OCI-LY1 (cell line): Measurements from ENCODE around the gene NR5A1.

Source experiments
- H2AFZ ChIP-seq: fragments of 200-600 bp; sonication (generic), shearing (Covaris generic); 2 replicates; pipeline ENCODE4 v1.6.0; 2014; ENCODE audit warnings: antibody characterized with exemption, mild to moderate bottlenecking, low read length
- H3F3A ChIP-seq: fragments of 200-600 bp; sonication (generic), shearing (Covaris generic); 2 replicates; pipeline ENCODE4 v1.6.0; 2014; ENCODE audit warnings: mild to moderate bottlenecking, antibody characterized with exemption, low read length, moderate library complexity; ENCODE audit not compliant: insufficient read depth
- H3K27ac ChIP-seq: fragments of 200-600 bp; sonication (generic); 2 replicates; pipeline ENCODE4 v1.5.1; 2014; ENCODE audit warnings: low read length, mixed run types, mild to moderate bottlenecking, low read depth; ENCODE audit not compliant: poor library complexity, severe bottlenecking
- H3K27me3 ChIP-seq: fragments of 200-600 bp; sonication (generic); 2 replicates; pipeline ENCODE4 v1.6.0; 2014; ENCODE audit warnings: antibody characterized with exemption, mild to moderate bottlenecking, low read length, moderate library complexity; ENCODE audit not compliant: insufficient read depth
- H3K36me3 ChIP-seq: fragments of 200-600 bp; sonication (generic); 2 replicates; pipeline ENCODE4 v1.6.1; 2014; ENCODE audit warnings: mild to moderate bottlenecking, antibody characterized with exemption, low read length, moderate library complexity, mixed read lengths; ENCODE audit not compliant: insufficient read depth
- H3K4me1 ChIP-seq: fragments of 200-600 bp; sonication (generic); 2 replicates; pipeline ENCODE4 v1.5.1; 2014; ENCODE audit warnings: mild to moderate bottlenecking, low read length, moderate library complexity; ENCODE audit not compliant: insufficient read depth, severe bottlenecking
- H3K4me2 ChIP-seq: fragments of 200-600 bp; sonication (generic), shearing (Covaris generic); 2 replicates; pipeline ENCODE4 v1.6.1; 2014; ENCODE audit warnings: low read length
- H3K4me3 ChIP-seq: fragments of 200-600 bp; sonication (generic); 2 replicates; pipeline ENCODE4 v1.5.1; 2014; ENCODE audit warnings: low read length, low read depth, mild to moderate bottlenecking, mixed read lengths; ENCODE audit not compliant: poor library complexity, severe bottlenecking
- H3K79me2 ChIP-seq: fragments of 200-600 bp; shearing (Covaris generic); 2 replicates; pipeline ENCODE4 v1.6.1; 2016; ENCODE audit warnings: mixed run types, low read length, mixed read lengths; ENCODE audit not compliant: insufficient read depth
- H3K9ac ChIP-seq: fragments of 200-600 bp; sonication (generic), shearing (Covaris generic); 2 replicates; pipeline ENCODE4 v1.6.1; 2014; ENCODE audit warnings: mild to moderate bottlenecking, low read length, mixed read lengths
- H3K9me2 ChIP-seq: fragments of 200-600 bp; sonication (generic), shearing (Covaris generic); 2 replicates; pipeline ENCODE4 v1.6.1; 2014; ENCODE audit warnings: low read depth, mild to moderate bottlenecking, low read length, mixed read lengths
- H3K9me3 ChIP-seq: fragments of 200-600 bp; shearing (Covaris generic); 2 replicates; pipeline ENCODE4 v1.6.1; 2014; ENCODE audit warnings: low read length, mixed read lengths
- H4K20me1 ChIP-seq: fragments of 200-600 bp; sonication (generic), shearing (Covaris generic); 2 replicates; pipeline ENCODE4 v1.6.0; 2016; ENCODE audit warnings: mild to moderate bottlenecking, low read length; ENCODE audit not compliant: insufficient read depth
- CTCF ChIP-seq: fragments of 200-600 bp; sonication (generic), shearing (Covaris generic); IDR thresholded peaks from 2 replicates; pipeline ENCODE4 v1.5.1; 2017; ENCODE audit warnings: mild to moderate bottlenecking, antibody characterized with exemption, low read length, moderate library complexity, mixed read lengths
- EZH2 ChIP-seq: fragments of 200-600 bp; sonication (generic), shearing (Covaris generic); IDR thresholded peaks from 2 replicates; pipeline ENCODE4 v1.8.0; 2017; ENCODE audit warnings: borderline replicate concordance, mixed run types, mild to moderate bottlenecking, antibody characterized with exemption, low read length, moderate library complexity, mixed read lengths

NR5A1 gene

GRCh38 chr9:124552273-124552605, 45.0 kb upstream of the NR5A1 start:
- H3K4me1 ChIP-seq = no peaks in the 10 kb centered on the region
- TF ChIP-seq EZH2 (no peak), CTCF (no peak)
- H3K9me3 ChIP-seq = no peaks in the 10 kb centered on the region
- no peaks in the 10 kb centered on the region for H4K20me1 ChIP-seq
- no peaks in the 10 kb centered on the region for H3K27me3 ChIP-seq
- no peaks in the 10 kb centered on the region for H3K79me2 ChIP-seq
- H3K9me2 ChIP-seq = no peaks in the 10 kb centered on the region
- no peak overlapping the region for H3K27ac ChIP-seq
- H3K4me2 ChIP-seq = no peak overlapping the region
- no peaks in the 10 kb centered on the region for H3K36me3 ChIP-seq
- H3K4me3 ChIP-seq = no peak overlapping the region
- no peak overlapping the region for H2AFZ ChIP-seq
- no peak overlapping the region for H3K9ac ChIP-seq
- H3F3A ChIP-seq = no peaks in the 10 kb centered on the region

GRCh38 chr9:124551472-124552272, 44.5 kb upstream of the NR5A1 start:
- Histone ChIP-seq H3K27ac (no peak overlapping the region), H4K20me1 (no peaks in the 10 kb centered on the region), H3K27me3 (no peaks in the 10 kb centered on the region), H3K4me2 (no peak overlapping the region), H3K79me2 (no peaks in the 10 kb centered on the region), H3K4me3 (no peak overlapping the region), H3K9ac (no peak overlapping the region), H3K9me3 (no peaks in the 10 kb centered on the region), H3K36me3 (no peaks in the 10 kb centered on the region), H3K9me2 (no peaks in the 10 kb centered on the region), H3K4me1 (no peaks in the 10 kb centered on the region), H2AFZ (no peak overlapping the region), H3F3A (no peaks in the 10 kb centered on the region)
- no peak for TF ChIP-seq EZH2
- peak; percentile 70 for TF ChIP-seq CTCF

GRCh38 chr9:124550072-124550471, 42.9 kb upstream of the NR5A1 start:
- no peaks in the 10 kb centered on the region for H3K9me3 ChIP-seq
- no peak overlapping the region for H3K4me2 ChIP-seq

More at GRCh38 chr9:124550072-124550471, 42.9 kb upstream of the NR5A1 start:
- no peaks in the 10 kb centered on the region for H3F3A ChIP-seq
- H3K79me2 ChIP-seq = no peaks in the 10 kb centered on the region
- no peaks in the 10 kb centered on the region for H4K20me1 ChIP-seq
- H3K9me2 ChIP-seq = no peaks in the 10 kb centered on the region
- no peaks in the 10 kb centered on the region for H3K27me3 ChIP-seq
- H3K36me3 ChIP-seq = no peaks in the 10 kb centered on the region
- TF ChIP-seq CTCF (no peak), EZH2 (no peak)
- no peak overlapping the region for H2AFZ ChIP-seq
- no peak overlapping the region for H3K4me3 ChIP-seq
- no peak overlapping the region for H3K27ac ChIP-seq
- no peak overlapping the region for H3K9ac ChIP-seq
- H3K4me1 ChIP-seq = no peaks in the 10 kb centered on the region
